Mammary epithelial cell (primary cell): ENCODE data around the gene CUL4B.

ENCODE experiments used
- CTCF ChIP-seq, 2 donors: IDR thresholded peaks in 1 of 2; conservative IDR thresholded peaks in 1 of 2; 2 replicates each; pipeline ENCODE4 v1.5.1; 2011 to 2012; ENCODE audit warnings: inconsistent platforms in 2 of 2, low read length in 2 of 2, mild to moderate bottlenecking in 2 of 2, control low read depth in 1 of 2, low read depth in 1 of 2; ENCODE audit not compliant: insufficient read depth in 1 of 2; ENCODE audit errors: extremely low read depth in 1 of 2
- EZH2 ChIP-seq: IDR thresholded peaks from 2 replicates; pipeline ENCODE4 v1.6.1; 2012; ENCODE audit warnings: low read length, inconsistent platforms, borderline replicate concordance

GRCh38 chrX:120512627-120513026 lies 48.1 kb downstream of the CUL4B start:
- TF ChIP-seq CTCF (conservative IDR thresholded peaks at IDR 0.05 in 1 of 2, IDR thresholded peaks at IDR 0.05 in 1 of 2; ENCODE audit: extremely low read depth in 1 of 2, insufficient read depth in 1 of 2, low read depth in 1 of 2, low read length in 2 of 2) (no peak), EZH2 (no peak)
